NCI-H2227 (cell line): ENCODE measurements around the gene CDK11B.
"Not testable (repeated sequence)": the region's sequence is repeated elsewhere in the genome, so short reads cannot be mapped to it uniquely, and the experiment has no call there.

ENCODE experiments used
- DNase-seq: peaks from one replicate; lab custom pipeline; 2025; ENCODE audit not compliant: unreplicated experiment; lab: John Stamatoyannopoulos, UW

The CDK11B gene

GRCh38 chr1:1683104-1683905 is 24.5 kb upstream of the CDK11B start:
- DNase-seq, result no peak

DNA sequence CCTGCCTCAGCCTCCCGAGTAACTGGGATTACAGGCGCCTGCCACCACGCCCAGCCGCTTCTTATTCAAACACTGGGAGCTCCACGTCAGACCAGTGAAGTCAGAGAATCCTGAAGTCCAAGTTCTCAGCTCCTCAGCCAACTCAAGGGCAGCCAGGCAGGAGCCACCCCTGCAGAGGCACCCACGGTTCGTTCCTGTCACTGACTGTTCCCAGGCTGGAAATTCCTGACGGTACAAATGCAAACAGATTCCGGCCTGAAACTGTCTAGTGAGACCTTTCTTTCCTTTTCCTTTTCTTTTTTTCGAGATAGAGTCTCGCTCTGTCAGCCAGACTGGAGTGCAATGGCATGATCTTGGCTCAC is 22.1 kb upstream of the CDK11B start:
- DNase-seq, result no peak

GRCh38 chr1:1680031-1680911 is 21.5 kb upstream of the CDK11B start:
- no peak for DNase-seq

DNA sequence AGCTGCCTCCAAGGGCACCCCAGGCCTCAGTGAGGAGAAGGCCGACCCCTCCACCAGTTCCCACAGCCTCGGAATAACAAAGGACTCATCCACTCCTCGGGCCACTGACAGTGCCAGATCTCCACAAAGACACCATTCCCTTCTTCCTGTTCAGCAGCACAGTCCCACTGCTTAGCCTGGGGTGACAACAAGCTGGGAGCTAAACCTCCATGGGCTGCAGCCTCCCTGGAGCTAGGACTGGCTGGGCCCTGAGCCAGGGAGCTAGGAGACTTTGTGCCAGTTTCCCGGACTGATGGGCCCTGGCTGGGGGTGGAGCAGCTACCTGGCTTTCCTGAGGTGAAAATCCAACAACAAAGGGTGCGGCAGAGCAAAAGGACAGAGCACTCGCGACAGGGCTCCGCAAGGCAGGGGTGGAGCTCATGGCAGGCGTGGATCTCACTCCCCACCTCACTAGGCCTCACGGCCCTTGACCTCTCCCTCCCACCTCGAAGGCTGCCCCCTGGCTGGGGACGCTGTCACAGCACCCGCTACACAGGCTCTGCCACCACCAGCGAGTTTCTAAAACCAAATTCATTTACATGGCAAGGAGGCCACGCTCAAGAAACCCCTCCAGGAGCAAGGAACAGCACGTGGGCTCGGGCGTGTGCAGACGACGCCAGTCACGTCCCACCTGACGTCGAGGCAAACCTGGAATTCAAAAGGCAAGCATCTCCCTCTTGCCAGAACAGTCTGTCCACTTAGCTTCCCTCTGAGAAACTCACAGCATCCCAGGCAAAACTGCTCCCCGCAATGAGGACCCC is 20.0 kb upstream of the CDK11B start:
- no peak for DNase-seq

GRCh38 chr1:1677718-1678580 is 19.1 kb upstream of the CDK11B start:
- DNase-seq, result no peak

- DNase-seq, result not testable (repeated sequence)
Measured at GRCh38 chr1:1676087-1676486, 17.3 kb upstream of the CDK11B start.

DNA sequence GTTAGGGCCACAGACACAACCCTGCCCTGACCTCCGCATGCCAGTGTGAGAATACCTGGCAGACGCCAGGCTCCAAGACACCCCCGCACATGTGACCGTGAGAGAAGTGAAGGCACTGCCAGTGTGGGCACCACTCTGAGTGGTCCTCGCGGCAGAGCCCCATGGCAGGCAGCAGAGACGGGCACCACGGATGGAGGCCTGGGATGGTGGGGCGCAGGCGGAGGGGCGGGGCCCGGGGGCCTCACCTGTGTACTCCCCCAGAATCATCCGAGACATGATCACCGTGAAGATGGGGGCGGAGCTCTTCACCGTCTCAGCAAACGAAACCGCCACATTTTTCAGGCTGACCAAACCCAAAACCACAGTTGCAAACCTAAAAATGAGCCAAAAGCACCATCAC is 16.4 kb upstream of the CDK11B start:
- not testable (repeated sequence) for DNase-seq

- not testable (repeated sequence) for DNase-seq
Measured at GRCh38 chr1:1674806-1675205, 16.0 kb upstream of the CDK11B start.

- no peak for DNase-seq
Measured at GRCh38 chr1:1672181-1672965, 13.6 kb upstream of the CDK11B start.

DNA sequence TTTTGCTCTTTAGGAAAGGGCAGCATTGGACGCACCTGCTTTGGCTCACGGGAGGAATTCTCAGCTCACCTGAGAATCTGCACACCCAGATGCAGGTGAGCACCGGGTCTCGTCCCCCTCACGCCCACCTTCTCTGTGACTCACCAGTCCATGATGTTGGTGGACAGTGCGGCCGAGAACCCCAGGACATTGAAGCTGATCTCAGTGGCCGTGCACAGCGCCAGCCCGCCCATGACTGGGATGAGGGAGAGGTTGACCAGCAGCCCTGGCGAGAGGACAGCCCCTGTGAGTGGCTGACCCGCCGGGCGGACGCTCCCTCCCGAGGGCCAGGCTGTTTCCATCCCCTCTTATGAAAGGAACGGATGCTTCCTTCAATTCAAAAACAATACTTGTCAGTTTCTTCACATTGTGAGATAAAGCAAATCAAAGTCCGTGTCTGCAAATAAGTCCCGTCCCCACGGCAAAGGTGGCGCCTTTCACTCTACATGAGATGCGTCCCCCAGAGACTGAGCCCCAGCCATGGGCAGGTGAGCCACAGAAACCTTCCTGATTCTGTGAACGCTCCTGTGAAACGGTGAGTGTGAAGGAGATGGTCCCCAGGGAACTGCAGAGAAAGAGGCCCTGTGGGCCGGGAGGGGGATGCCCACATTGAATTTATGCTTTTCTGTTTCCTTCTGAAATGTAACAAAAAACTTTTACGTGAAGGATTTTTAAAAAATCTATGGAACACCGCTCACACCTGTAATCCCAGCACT is 12.7 kb upstream of the CDK11B start:
- no peak for DNase-seq

DNA sequence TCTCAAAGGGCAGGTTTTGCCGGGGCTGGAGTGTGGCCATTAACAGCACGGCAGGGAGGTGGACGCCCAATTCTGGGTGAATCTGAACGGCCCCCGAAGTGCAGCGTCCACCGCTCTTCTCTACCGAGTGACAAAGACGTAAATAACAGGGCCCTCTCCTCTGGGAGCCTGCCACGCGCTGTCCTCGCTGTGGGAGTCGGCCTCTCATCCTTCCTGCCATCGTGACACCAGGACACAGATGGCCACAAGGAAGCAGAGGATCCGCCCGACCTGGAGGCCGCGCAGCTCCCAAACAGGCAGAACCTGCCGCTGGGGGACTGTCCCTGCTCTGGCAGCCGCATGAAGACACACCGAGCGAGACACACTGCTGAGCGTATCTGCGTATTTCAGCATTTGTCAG is 12.1 kb upstream of the CDK11B start:
- DNase-seq, result no peak

DNA sequence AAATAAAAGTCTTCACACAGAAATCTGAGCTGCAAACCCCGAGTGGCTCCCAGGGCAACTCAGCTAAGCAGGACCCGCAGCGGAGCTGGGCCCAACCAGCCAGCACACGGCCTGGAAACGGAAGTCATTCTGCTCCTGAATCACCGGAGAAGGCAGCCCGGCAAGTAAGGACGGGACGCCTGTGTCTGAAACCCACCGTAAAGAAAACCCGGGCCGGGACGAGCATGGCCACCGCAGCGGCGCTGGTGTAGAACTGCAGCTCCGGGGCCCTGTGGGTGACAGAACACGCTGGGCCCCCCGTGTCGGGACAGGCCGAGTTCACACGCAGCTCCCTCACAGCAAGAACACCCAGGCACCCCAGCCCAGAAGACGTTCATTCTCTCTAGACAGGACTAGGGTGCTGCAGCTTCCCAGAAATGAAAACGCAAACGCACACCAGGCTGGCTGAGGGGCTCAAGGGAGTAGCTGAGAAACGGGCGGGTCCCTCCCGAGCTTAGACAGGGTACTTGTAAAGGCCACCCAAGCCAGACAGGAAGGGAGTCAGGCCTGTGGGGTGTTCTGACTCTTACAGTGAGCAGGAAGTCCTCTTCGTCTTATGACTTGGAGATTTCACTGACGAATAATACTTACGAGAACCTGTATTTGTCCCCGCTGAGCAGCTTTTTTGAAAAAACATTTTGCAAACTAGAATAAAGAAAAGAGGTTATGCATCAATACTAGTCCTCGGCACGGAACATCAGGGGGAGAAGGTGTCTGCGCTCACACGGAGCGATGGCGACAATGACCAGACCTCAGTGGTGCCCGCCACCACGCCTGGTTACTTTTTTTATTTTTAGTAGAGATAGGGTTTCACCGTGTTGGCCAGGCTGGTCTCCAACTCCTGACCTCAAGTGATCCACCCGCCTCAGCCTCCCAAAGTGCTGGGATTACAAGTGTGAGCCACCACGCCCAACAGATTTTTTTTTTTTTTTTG is 10.9 kb upstream of the CDK11B start:
- DNase-seq, result no peak

- DNase-seq, result no peak
Measured at GRCh38 chr1:1666526-1666925, 7.7 kb upstream of the CDK11B start.

- peak; percentile 13 for DNase-seq
Measured at GRCh38 chr1:1665815-1666251, 7.0 kb upstream of the CDK11B start.

- DNase-seq, result no peak
Measured at GRCh38 chr1:1664941-1665814, 6.4 kb upstream of the CDK11B start.

GRCh38 chr1:1664318-1664717 is 5.5 kb upstream of the CDK11B start:
- DNase-seq, result not testable (repeated sequence)
